SK-N-MC (cell line): ENCODE measurements around the gene MAP3K3.

Source experiments
- EZH2 ChIP-seq: fragments of 200-600 bp; sonication (generic); IDR thresholded peaks from one replicate; pipeline ENCODE4 v1.6.1; 2017; ENCODE audit warnings: antibody characterized with exemption
- FOXP2 ChIP-seq: optimal IDR thresholded peaks from 2 replicates; pipeline ENCODE3; 2011; ENCODE audit warnings: mild to moderate bottlenecking, moderate library complexity; ENCODE audit not compliant: insufficient read depth; ENCODE audit errors: extremely low read length, control extremely low read depth
- POLR2AphosphoS5 ChIP-seq: IDR thresholded peaks from 2 replicates; pipeline ENCODE4 v1.6.1; 2012; ENCODE audit warnings: mild to moderate bottlenecking, low read depth, low read length, borderline replicate concordance

DNA sequence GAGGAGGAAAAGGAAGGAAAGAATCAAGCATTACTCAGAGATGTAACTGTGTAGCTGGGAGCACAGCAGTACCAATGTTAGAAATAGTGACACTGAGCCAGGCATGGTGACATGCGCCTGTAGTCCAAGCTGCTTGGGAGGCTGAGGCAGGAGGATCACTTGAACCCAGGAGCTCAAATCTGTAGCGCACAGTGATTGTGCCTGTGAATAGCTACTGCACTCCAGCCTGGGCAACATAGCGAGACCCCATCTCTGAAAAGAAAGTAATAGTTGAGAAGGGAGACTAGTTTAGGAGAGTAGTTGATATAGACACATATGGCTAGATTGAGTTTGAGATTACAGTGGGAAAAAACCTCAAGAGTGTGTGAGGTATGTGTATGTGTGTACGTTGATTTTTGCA, 17.8 kb downstream of the MAP3K3 start:
- TF ChIP-seq EZH2: no peak
- TF ChIP-seq POLR2AphosphoS5: no peak
- TF ChIP-seq FOXP2: no peak
